K562 (cell line): ENCODE results near the gene KCNJ12. TPM values are rescaled to one million over a fixed set of nuclear protein-coding genes. Genes with fewer than 3 reads are reported as not detected.

Experiments used
- ATAC-seq: fragments of 200-7000 bp; cut with Tn5 transposase; 3 replicates; pipeline ENCODE4 v1.9.1; 2020; ENCODE audit warnings: moderate library complexity
- BruUV-seq: library from RNA; stranded (reverse); fragments of 400-500 nt; replicated peaks from 2 replicates; lab custom pipeline; 2021; lab: Mats Ljungman, UMichigan
- CTCF ChIA-PET: fragments of 300-600 bp; formaldehyde crosslinking; extraction: SDS; loops from one replicate; lab custom pipeline; 2021; ENCODE audit warnings: low intra/inter-chr PET ratio; lab: Yijun Ruan, JAX
- POLR2A ChIA-PET: fragments of 300-600, 350-650 bp; sonication (Branson Sonifier 250); formaldehyde crosslinking; extraction: SDS; loops from one replicate; lab custom pipeline; 2021; ENCODE audit warnings: antibody characterized with exemption, inconsistent platforms; lab: Yijun Ruan, JAX
- DNase-seq, 4 experiments: peaks; one replicate each; pipeline versions ENCODE4 v3.0.0 to v3.0.0-alpha.2; 2011 to 2018; ENCODE audit warnings: low spot score in 3 of 4, mixed read lengths in 3 of 4; ENCODE audit errors: extremely low read depth in 1 of 4
- FAIRE-seq: peaks from 2 replicates; lab custom pipeline; 2011; peaks lifted over from hg19 to GRCh38; lab: Jason Lieb, UNC
- H2AFZ ChIP-seq: 2 replicates; pipeline ENCODE4 v1.6.0; 2011; ENCODE audit warnings: low read depth, low read length, control low read depth, inconsistent platforms
- H3K27ac ChIP-seq: fragments of 200-600 bp; 3 replicates; pipeline ENCODE4 v1.8.0; 2011; ENCODE audit warnings: low read depth, mild to moderate bottlenecking, control low read depth, inconsistent platforms, low read length, moderate library complexity, mixed read lengths; ENCODE audit errors: extremely low read depth
- H3K27me3 ChIP-seq, 2 experiments: fragments of 300-600 bp in 1 of 2; 2 replicates in 1 of 2; 3 replicates in 1 of 2; pipeline versions ENCODE4 v1.6.0 to v1.8.0; 2011; ENCODE audit warnings: inconsistent platforms in 2 of 2, low read length in 2 of 2, mild to moderate bottlenecking in 1 of 2, mixed read lengths in 1 of 2, moderate library complexity in 1 of 2; ENCODE audit not compliant: control insufficient read depth in 2 of 2, insufficient read depth in 2 of 2
- H3K36me3 ChIP-seq: fragments of 300-600 bp; 3 replicates; pipeline ENCODE4 v1.8.0; 2011; ENCODE audit warnings: mild to moderate bottlenecking, low read length, inconsistent platforms; ENCODE audit not compliant: control insufficient read depth, insufficient read depth
- H3K4me1 ChIP-seq, 2 experiments: fragments of 200-600 bp in 1 of 2; replicated peaks in 1 of 2; 2 replicates in 1 of 2; 3 replicates in 1 of 2; pipeline versions ENCODE4 v1.5.1 to v1.8.0; 2011; ENCODE audit warnings: inconsistent platforms in 2 of 2, low read length in 2 of 2, mild to moderate bottlenecking in 1 of 2, mixed read lengths in 1 of 2, moderate library complexity in 1 of 2; ENCODE audit not compliant: control insufficient read depth in 2 of 2, insufficient read depth in 2 of 2
- H3K4me2 ChIP-seq: 2 replicates; pipeline ENCODE4 v1.6.1; 2011; ENCODE audit warnings: low read length, control low read depth, inconsistent platforms, mixed read lengths; ENCODE audit not compliant: insufficient read depth
- H3K4me3 ChIP-seq: fragments of 200-600 bp; sonication (generic), shearing (Covaris generic); 2 replicates; pipeline ENCODE4 v1.5.1; 2016; ENCODE audit warnings: control low read depth, inconsistent platforms
- H3K79me2 ChIP-seq: fragments of 200-600 bp; 3 replicates; pipeline ENCODE4 v1.8.0; 2011; ENCODE audit warnings: low read length, inconsistent platforms; ENCODE audit not compliant: control insufficient read depth, insufficient read depth
- H3K9ac ChIP-seq, 2 experiments: 2 replicates each; pipeline versions ENCODE4 v1.6.0 to v1.6.1; 2011; ENCODE audit warnings: low read depth in 2 of 2, low read length in 2 of 2, control low read depth in 1 of 2, inconsistent platforms in 1 of 2, mild to moderate bottlenecking in 1 of 2, mixed read lengths in 1 of 2; ENCODE audit not compliant: insufficient read depth in 1 of 2
- H3K9me1 ChIP-seq: one replicate; pipeline ENCODE4 v1.6.0; 2011; ENCODE audit warnings: inconsistent platforms, mild to moderate bottlenecking, low read length, moderate library complexity; ENCODE audit not compliant: control insufficient read depth, insufficient read depth
- H3K9me3 ChIP-seq: replicated peaks from 2 replicates; pipeline ENCODE4 v1.5.1; 2011; ENCODE audit warnings: low read depth, low read length, inconsistent platforms; ENCODE audit not compliant: control insufficient read depth, insufficient read depth
- H4K20me1 ChIP-seq: replicated peaks from 2 replicates; pipeline ENCODE4 v1.6.1; 2011; ENCODE audit warnings: low read length, inconsistent platforms, mixed read lengths; ENCODE audit not compliant: control insufficient read depth, insufficient read depth
- GTF2B ChIP-seq: IDR thresholded peaks from 2 replicates; pipeline ENCODE4 v1.6.1; 2011; ENCODE audit not compliant: insufficient read length; ENCODE audit errors: extremely low read depth
- RBM22 ChIP-seq: fragments of 200-400 bp; formaldehyde crosslinking; IDR thresholded peaks from 2 replicates; pipeline ENCODE4 v1.6.1; 2018; ENCODE audit warnings: low read length, low read depth; ENCODE audit not compliant: poor library complexity, severe bottlenecking
- SIRT6 ChIP-seq: IDR thresholded peaks from one replicate; pipeline ENCODE4 v1.6.1; 2012; ENCODE audit warnings: low read depth, mild to moderate bottlenecking, control low read depth, inconsistent platforms, low read length, moderate library complexity
- SRSF3 ChIP-seq: fragments of 200-400 bp; formaldehyde crosslinking; IDR thresholded peaks from 2 replicates; pipeline ENCODE4 v1.6.1; 2016; ENCODE audit warnings: mild to moderate bottlenecking, low read length, moderate library complexity; ENCODE audit not compliant: insufficient read depth
- UBTF ChIP-seq, 2 experiments: IDR thresholded peaks; 2 replicates each; pipeline ENCODE4 v1.6.1; 2012; ENCODE audit warnings: improper control_type of control experiment in 2 of 2, low read depth in 2 of 2, low read length in 2 of 2, borderline replicate concordance in 1 of 2
- ZNF24 ChIP-seq: fragments of 450-650 bp; IDR thresholded peaks from 2 replicates; pipeline ENCODE4 v1.6.1; 2016
- ZNF407 ChIP-seq: fragments of 450-650 bp; IDR thresholded peaks from 2 replicates; pipeline ENCODE4 v1.6.1; 2016; ENCODE audit warnings: low read depth
- WGBS: fragments of 100-300 bp; shearing (Covaris generic); methylation state at CpG from one replicate; pipeline ENCODE4 v1.1.6; 2016; ENCODE audit warnings: low coverage, mixed read lengths; ENCODE audit not compliant: insufficient coverage; ENCODE audit errors: missing lambda C conversion rate; 5-methylcytosine and 5-hydroxymethylcytosine counted together
- in situ Hi-C: fragments of 300-500 bp; cut with MboI; formaldehyde crosslinking; loops from 4 replicates; pipeline ENCODE4 v1.15.0; 2018; ENCODE audit warnings: inconsistent platforms, mixed read lengths
- intact Hi-C: fragments of 100-400 bp; cut with micrococcal nuclease; formaldehyde crosslinking; loops from 2 replicates; pipeline ENCODE4 v1.14.2; 2022
- polyA plus RNA-seq, 8 experiments: library from polyadenylated mRNA; depleted of rRNA in 4 of 8; stranded (reverse) in 5 of 8; unstranded in 3 of 8; fragments of >200 nt; fragmentation: Nextera tagmentation in 2 of 8; fragmentation: Illumina TruSeq in 1 of 8; extraction: Ambion mirVana in 2 of 8; extraction: Trizol in 1 of 8; gene quantifications; 2 replicates each; pipeline versions ENCODE4 v1.2.1 to v1.2.3, GENCODE V29; 2011 to 2014; ENCODE audit warnings: inconsistent platforms in 1 of 8, missing spikeins in 1 of 8
- total RNA-seq, 7 experiments: library from RNA; depleted of rRNA in 6 of 7; stranded (reverse); fragments of >200 nt in 6 of 7; fragmentation: Illumina TruSeq in 2 of 7; extraction: Trizol in 2 of 7; gene quantifications; 2 replicates each; pipeline versions ENCODE4 v1.2.1 to v1.2.3, GENCODE V29; 2011 to 2021; ENCODE audit warnings: low replicate concordance in 1 of 7

The KCNJ12 gene
- total and polyA plus RNA-seq, 9 of the 15 experiments (the other 6 are each of a cell fraction or from before 2014, with no cell fraction given), result 0.02 TPM; not detected in 8

GRCh38 chr17:21365016-21365415 is 11.1 kb upstream of the KCNJ12 start:
- H3K4me3 ChIP-seq, result no peak overlapping the region
- ChIA-PET POLR2A (interaction anchor here (0.6 kb wide), 1 partner anchor 152 kb away, joined by 3 read pairs; no protein-coding TSS in a partner anchor), CTCF (no interaction called here)
- H3K4me2 ChIP-seq, result no peak overlapping the region
- no peak for FAIRE-seq
- no peaks in the 10 kb centered on the region; a peak in 1 of 5 replicates for H3K4me1 ChIP-seq
- H3K27ac ChIP-seq, result no peak overlapping the region
- H3K9ac ChIP-seq, result no peak overlapping the region
- intact Hi-C loops, result no loop called here
- no peaks in the 10 kb centered on the region for H3K36me3 ChIP-seq
- in situ Hi-C loops, result no loop called here
- H3K9me1 ChIP-seq, result no peaks in the 10 kb centered on the region
- no peak for ATAC-seq
- no TSS peak for BruUV-seq
- H3K9me3 ChIP-seq, result no peaks in the 10 kb centered on the region
- DNase-seq, result no peak
- no peaks in the 10 kb centered on the region for H3K79me2 ChIP-seq
- H4K20me1 ChIP-seq, result no peaks in the 10 kb centered on the region
- peaks cover 0 to 14% of the 10 kb centered on the region in 2 experiments; a peak in 3 of 5 replicates for H3K27me3 ChIP-seq
- H2AFZ ChIP-seq, result no peak overlapping the region
- WGBS, result 6% methylated on average over 7 of the region's 7 CpGs
- TF ChIP-seq GTF2B (no peak), ZNF24 (no peak), SIRT6 (no peak), UBTF (IDR thresholded peaks at IDR 0.05; ENCODE audit: borderline replicate concordance in 1 of 2, low read depth in 2 of 2, low read length in 2 of 2) (no peak), SRSF3 (no peak), ZNF407 (no peak), RBM22 (no peak)
